Vagina (tissue), 2 donors: Measurements from ENCODE around the gene FABP7.

Experiments
- CTCF ChIP-seq, 3 experiments: fragments of 450-650 bp in 2 of 3; fragments of 200-600 bp in 1 of 3; sonication (generic) in 1 of 3; IDR thresholded peaks; one replicate each; pipeline ENCODE4 v1.5.1; 2017 to 2019; ENCODE audit warnings: antibody characterized with exemption in 3 of 3, mild to moderate bottlenecking in 2 of 3, moderate library complexity in 2 of 3
- POLR2A ChIP-seq, 2 donors: fragments of 450-650 bp; IDR thresholded peaks; one replicate each; pipeline ENCODE4 v1.6.1; 2017; ENCODE audit warnings: antibody characterized with exemption in 2 of 2, mild to moderate bottlenecking in 2 of 2, moderate library complexity in 2 of 2
- POLR2AphosphoS5 ChIP-seq, 2 donors: sonication (generic); formaldehyde crosslinking; IDR thresholded peaks; one replicate each; pipeline ENCODE4 v1.9.0; 2017; ENCODE audit warnings: antibody characterized with exemption in 2 of 2, mild to moderate bottlenecking in 2 of 2, low read depth in 1 of 2; ENCODE audit not compliant: insufficient read depth in 1 of 2

- TF ChIP-seq CTCF (IDR thresholded peaks at IDR 0.05) (no peak), POLR2A (IDR thresholded peaks at IDR 0.05) (no peak), POLR2AphosphoS5 (IDR thresholded peaks at IDR 0.05; ENCODE audit: insufficient read depth in 1 of 2, low read depth in 1 of 2) (no peak)
Observed at GRCh38 chr6:122753000-122753687, 26.4 kb upstream of the FABP7 start.
